ENCODE data around the gene ABI3.

DNA sequence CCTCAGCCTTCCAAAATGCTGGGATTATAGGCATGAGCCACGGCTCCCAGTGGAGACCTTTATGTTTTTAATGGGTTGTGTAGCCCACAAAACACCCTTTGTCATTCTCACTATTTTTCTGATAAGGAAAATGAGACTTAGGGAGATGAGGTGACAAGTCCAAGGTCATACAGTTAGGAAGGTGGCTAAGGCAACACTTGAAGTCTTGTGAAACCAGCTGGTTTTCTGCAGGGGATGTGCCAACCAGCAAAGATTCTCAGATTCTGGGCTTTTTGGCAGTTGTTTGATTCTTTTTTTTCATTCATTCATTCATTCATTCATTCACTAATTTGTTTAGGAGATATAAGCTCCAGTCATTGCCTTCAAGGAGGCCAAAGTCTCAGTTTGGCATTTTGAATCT, 30.1 kb downstream of the ABI3 start:
- TF ChIP-seq POLR2A (IDR thresholded peaks at IDR 0.05) = no peak
- TF ChIP-seq, protein P1, sequence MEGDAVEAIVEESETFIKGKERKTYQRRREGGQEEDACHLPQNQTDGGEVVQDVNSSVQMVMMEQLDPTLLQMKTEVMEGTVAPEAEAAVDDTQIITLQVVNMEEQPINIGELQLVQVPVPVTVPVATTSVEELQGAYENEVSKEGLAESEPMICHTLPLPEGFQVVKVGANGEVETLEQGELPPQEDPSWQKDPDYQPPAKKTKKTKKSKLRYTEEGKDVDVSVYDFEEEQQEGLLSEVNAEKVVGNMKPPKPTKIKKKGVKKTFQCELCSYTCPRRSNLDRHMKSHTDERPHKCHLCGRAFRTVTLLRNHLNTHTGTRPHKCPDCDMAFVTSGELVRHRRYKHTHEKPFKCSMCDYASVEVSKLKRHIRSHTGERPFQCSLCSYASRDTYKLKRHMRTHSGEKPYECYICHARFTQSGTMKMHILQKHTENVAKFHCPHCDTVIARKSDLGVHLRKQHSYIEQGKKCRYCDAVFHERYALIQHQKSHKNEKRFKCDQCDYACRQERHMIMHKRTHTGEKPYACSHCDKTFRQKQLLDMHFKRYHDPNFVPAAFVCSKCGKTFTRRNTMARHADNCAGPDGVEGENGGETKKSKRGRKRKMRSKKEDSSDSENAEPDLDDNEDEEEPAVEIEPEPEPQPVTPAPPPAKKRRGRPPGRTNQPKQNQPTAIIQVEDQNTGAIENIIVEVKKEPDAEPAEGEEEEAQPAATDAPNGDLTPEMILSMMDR (IDR thresholded peaks at IDR 0.05) = no peak
